HG03135 (cell line): ENCODE results near the gene MAD1L1.

Source experiments
- ATAC-seq: cut with Tn5 transposase; IDR thresholded peaks from one replicate; pipeline ENCODE4 v1.9.1; 2021; ENCODE audit warnings: mild to moderate bottlenecking, moderate library complexity; ENCODE audit not compliant: unreplicated experiment

Gene MAD1L1

DNA sequence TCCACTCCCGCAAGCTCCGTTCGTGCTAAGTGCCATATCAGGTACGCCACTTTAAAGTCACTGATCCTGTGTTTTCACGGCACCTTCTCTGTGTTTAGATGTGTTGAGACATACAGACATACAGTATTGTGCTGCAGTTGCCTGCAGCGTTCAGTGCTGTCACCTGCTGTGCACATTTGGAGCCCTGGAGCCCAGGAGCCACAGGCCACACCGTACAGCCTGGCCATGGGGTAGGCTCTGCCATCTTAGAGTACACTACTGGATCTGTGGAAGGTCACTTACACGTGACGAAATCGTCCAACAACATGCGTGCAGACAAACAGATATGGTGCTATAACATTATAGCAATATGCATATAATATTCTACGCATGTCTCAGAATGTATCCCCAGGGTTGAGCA lies 451.4 kb downstream of the MAD1L1 start:
- ATAC-seq = no peak

DNA sequence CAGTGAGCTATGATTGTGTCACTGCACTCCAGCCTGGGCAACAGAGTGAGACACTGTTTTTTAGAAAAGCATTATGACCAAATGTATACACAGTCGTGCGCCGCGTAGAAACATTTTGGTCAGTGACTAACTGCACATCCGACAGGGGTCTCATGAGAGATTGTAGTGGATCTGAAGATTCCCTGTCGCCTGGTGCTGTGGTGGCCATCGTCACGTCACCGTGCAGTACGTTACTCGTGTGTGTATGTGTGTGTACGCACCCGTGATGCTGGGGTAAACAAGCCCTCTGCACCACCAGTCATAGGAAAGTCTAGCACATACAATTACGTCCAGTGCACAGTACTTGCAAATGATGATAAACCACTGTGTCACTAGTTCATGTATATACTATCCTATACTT lies 453.3 kb downstream of the MAD1L1 start:
- ATAC-seq = no peak

DNA sequence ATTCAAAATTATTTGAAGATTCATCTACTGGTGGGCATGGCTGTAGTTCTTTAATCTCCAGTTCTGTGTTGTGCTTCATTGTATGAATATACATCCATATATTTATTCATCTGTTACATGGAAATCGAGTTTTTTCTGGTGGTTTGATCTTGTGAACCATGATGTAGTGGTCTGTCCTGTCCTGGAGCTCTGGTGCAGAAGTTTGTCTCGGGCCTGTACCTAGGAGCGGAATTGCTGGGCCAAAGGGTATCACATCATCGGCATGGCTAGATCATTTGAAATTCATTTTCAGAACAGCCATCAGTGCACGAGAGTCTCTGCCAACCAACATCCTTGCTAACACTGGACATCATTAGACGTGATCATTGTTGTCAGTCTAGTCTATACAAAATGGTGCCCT lies 455.6 kb downstream of the MAD1L1 start:
- ATAC-seq = no peak

DNA sequence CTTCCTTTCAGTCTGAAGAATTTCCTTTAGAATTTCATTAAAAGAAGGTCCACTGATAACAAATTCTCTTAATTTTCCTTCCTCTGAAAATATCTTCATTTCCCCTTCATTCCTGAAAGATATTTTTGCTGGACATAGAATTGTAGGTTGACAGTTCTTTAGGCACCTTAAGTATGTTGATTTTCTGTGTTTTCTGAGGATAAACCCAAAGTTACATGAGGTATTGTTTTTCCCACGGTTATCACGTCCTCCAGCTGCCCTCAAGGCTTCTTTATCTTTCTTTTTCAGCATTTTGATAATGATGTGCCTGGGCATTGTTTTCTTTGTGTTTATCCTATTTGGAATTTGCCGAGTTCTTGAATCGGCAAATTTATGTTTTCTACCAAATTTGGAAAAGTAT lies 457.4 kb downstream of the MAD1L1 start:
- ATAC-seq = no peak

DNA sequence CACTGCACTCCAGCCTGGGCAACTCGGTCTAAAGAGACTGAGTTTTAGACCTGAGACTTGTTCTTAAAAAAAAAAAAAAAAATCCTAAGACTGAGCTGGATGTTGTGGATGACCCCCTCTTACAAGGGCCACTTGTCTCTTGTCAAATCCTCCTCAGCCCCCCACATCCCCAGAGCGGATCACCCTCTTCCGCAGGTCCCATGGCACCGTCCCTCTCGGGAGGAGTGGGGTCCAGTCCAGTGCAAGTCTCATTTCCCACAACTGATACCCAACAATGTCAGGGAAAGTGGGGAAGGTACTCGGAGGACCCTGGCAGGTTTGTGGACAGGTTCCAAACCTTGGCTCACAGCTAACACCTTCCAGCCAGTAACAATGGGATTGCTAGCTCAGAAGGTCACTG lies 462.4 kb downstream of the MAD1L1 start:
- no peak for ATAC-seq

DNA sequence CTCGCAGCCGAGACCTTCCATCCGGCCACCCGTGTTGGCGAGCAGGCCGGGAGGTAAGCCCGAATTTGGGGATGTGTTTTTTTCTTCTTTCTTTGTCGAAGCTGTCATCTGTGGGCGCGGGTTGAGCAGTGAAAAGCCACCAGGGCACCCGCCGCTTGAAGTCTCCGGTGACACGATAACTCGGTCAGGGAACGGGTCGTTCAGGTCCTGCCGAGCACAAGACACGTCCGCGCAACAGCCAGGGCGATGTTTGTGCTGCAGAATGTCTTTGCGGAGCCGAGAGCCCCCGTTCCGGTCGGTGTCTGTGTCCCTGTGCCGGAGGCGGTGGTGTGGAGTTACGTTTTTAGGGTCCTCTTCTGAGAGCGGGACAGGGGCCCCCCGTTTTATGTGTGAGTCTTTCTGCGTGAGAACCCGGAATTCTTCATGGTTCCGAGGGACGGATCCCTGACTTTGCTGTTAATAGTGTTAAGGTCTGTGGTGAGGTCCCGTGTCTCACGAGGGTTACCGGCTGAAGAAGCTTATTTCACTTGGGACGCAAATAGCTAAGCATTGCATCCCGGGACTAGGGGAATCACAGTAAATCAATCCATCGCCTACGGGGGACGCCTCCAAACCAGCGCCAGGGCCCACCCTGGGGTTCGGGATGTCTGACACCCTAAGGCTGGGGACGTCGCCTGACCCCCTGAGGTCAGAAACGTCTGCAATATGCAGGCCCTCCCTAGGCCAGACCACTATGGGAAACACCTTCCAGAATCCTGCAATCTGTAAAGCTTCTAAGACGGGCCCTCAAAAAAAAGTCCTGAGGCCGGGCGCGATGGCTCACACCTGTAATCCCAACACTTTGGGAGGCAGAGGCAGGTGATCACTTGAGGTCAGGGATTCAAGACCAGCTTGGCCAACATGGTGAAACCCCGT lies 463.2 kb downstream of the MAD1L1 start:
- ATAC-seq = no peak

DNA sequence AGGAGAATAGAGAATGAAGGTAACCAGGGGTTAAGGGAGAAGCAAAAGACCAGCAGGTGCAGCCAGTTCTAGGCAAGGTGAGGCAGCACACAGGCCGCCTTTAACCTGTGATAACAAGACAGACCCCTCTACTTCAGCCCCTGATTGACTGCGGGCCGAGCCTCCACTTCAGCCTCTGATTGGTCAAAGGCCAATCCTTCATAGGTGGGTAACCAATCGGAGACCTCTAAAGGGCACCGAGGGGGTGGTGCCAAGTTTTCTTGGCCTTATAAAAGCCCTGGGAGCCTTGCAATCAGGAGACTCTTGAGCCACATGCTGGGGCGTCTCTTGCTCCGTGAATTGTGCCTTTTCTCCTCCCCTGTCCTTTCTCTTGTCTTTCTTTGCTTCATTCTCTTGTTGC lies 463.9 kb downstream of the MAD1L1 start:
- no peak for ATAC-seq

DNA sequence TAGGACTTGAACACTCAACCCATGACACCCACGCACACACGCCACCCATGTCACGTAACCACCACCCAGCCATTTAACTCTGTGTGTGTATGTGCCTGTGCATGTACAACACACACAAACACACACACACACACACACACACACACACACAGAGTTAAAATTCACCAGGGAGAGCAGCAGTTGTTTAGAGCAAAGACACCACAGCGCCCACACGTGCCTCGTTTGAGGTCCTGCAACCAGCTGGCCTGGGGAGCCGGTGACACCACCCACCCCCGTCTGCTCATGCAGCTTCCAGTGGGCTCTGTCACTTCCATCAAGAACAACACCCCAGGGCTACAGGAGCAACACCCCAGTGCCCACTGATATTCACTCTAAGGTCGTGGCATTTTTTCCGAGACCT lies 465.2 kb downstream of the MAD1L1 start:
- no peak for ATAC-seq
